ENCODE measurements around the gene CGREF1. TPM values are rescaled to one million over a fixed set of nuclear protein-coding genes. Genes with fewer than 3 reads are reported as not detected.

The CGREF1 gene
- total RNA-seq, 3 donors from 2014 or later = 2.6 to 7.3 (median 2.7) TPM

GRCh38 chr2:27148801-27149439 lies 30.0 kb upstream of the CGREF1 start, which contains the start of gene TCF23:
Gene TCF23 (plus strand): TSS chr2:27149004. CDS start chr2:27149134, 130 bp downstream.
- Mint-ChIP-seq H3K4me3 (no peak within 1 kb of the TSS), H3K27me3 (ENCODE audit: low read depth) (peaks cover 13% of the 10 kb centered on the region), H3K4me1 (ENCODE audit: low read depth) (no peaks in the 10 kb centered on the region), H3K9me3 (no peaks in the 10 kb centered on the region), H3K36me3 (ENCODE audit: insufficient read depth) (no peaks in the 10 kb centered on the region)
- no peak for ATAC-seq
- DNase-seq = no peak

DNA sequence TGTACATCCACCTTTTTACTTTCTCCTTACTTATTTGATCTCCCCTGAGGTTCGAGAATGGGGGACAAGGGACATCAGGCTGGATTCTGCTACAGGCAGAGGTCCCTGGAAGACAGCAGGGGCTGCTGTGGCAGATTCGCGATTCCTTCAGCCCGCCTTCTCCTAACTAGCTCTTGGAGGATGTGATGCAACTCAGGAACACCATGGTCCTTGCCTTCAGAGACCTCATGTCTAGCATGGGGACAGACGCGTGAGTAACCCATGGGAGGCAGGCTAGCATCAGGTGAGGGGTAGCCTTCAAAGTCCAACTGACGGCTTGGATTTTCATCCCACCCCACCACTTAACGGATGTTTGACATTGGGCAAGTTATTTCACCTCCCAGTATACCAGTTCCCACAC lies 29.0 kb upstream of the CGREF1 start:
- Mint-ChIP-seq H3K27me3 (ENCODE audit: low read depth) (peaks cover 13% of the 10 kb centered on the region), H3K9me3 (no peaks in the 10 kb centered on the region), H3K4me1 (ENCODE audit: low read depth) (no peaks in the 10 kb centered on the region), H3K4me3 (no peak overlapping the region), H3K36me3 (ENCODE audit: insufficient read depth) (no peaks in the 10 kb centered on the region)
- ATAC-seq (no peak), DNase-seq (no peak)

DNA sequence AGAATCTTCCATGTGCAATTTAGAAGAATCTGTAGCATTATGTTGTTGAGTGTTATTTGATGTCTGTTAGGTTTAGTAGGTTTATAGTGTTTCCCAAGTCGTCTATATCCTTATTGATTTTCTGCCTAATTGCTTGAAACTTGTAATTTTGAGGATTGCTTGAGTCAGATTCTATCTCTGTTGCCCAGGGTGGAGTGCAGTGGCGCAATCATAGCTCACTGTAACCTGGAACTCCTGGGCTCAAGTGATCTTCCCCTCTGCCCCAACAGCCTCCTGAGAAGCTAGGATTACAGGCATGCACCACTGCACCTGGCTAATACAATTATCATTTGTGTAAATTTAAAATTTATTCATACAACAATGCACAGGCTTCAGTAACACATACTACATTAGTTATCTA lies 26.8 kb upstream of the CGREF1 start:
- peaks cover 13% of the 10 kb centered on the region for H3K27me3 Mint-ChIP-seq (ENCODE audit: low read depth)
- DNase-seq = no peak
- no peak overlapping the region for H3K4me3 Mint-ChIP-seq
- no peaks in the 10 kb centered on the region for H3K9me3 Mint-ChIP-seq
- ATAC-seq = no peak
- no peaks in the 10 kb centered on the region for H3K4me1 Mint-ChIP-seq (ENCODE audit: low read depth)
- no peaks in the 10 kb centered on the region for H3K36me3 Mint-ChIP-seq (ENCODE audit: insufficient read depth)

- ATAC-seq = no peak
- H3K27me3 Mint-ChIP-seq (ENCODE audit: low read depth) = peaks cover 9% of the 10 kb centered on the region
- H3K9me3 Mint-ChIP-seq = no peaks in the 10 kb centered on the region
- H3K36me3 Mint-ChIP-seq (ENCODE audit: insufficient read depth) = no peaks in the 10 kb centered on the region
- no peak overlapping the region for H3K4me3 Mint-ChIP-seq
- H3K4me1 Mint-ChIP-seq (ENCODE audit: low read depth) = no peaks in the 10 kb centered on the region
- DNase-seq = no peak
Observed at GRCh38 chr2:27143285-27143684, 24.4 kb upstream of the CGREF1 start.

DNA sequence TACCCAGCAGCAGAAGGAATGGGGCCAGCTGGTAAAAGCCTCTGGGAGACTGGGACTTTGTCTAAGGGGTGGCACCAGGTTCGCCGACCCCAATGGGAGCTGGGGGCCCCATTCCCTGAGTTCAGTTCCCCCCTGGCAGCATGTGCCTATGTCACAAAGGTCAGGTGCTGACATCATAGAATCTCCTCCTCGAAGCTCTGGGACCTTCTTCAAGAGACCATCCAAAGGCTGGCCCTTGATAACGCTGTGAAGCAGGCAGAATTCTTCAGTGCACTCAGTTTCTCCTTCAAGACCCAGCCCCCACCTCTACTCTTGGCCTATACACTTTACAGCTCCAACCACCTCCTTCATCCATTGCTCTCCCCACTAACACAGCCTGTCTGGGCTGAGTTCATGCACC lies 20.4 kb upstream of the CGREF1 start, which contains the start of gene PRR30:
TSS of gene PRR30 (minus strand) at position 101 of the 400 bp plus-strand sequence. CDS start 1,081 bp downstream, outside the sequence.
- ATAC-seq (no peak), DNase-seq (no peak)
- Mint-ChIP-seq H3K36me3 (ENCODE audit: insufficient read depth) (no peaks in the 10 kb centered on the region), H3K4me1 (ENCODE audit: low read depth) (peaks cover 3% of the 10 kb centered on the region), H3K9me3 (no peaks in the 10 kb centered on the region), H3K27me3 (ENCODE audit: low read depth) (peaks cover 3% of the 10 kb centered on the region), H3K4me3 (no peak within 1 kb of the TSS)

DNA sequence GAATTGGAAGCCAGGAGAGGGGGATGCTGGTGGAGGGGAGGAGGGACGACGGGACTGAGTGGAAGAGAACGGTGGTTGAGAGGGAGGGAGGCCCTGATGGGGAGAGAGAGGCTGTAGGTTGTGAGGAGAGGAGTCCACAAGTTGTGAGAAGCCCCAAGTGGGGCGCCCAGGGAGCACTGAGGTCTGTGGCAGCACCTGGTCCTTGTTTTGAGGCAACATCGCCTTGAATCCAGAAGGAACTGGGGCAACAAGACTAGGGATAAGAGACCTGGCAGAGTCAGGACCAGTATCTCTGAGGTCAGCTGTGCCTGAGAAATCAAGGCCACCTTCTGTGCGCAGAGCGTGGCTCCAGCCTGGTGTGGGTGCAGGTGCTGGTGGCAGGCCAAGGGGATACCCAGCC lies 19.2 kb upstream of the CGREF1 start:
- ATAC-seq (no peak), DNase-seq (no peak)
- Mint-ChIP-seq H3K4me3 (no peak overlapping the region), H3K36me3 (ENCODE audit: insufficient read depth) (no peaks in the 10 kb centered on the region), H3K9me3 (no peaks in the 10 kb centered on the region), H3K27me3 (ENCODE audit: low read depth) (no peaks in the 10 kb centered on the region), H3K4me1 (ENCODE audit: low read depth) (peaks cover 11% of the 10 kb centered on the region)

GRCh38 chr2:27137322-27137935 lies 18.5 kb upstream of the CGREF1 start:
- Mint-ChIP-seq H3K36me3 (ENCODE audit: insufficient read depth) (no peaks in the 10 kb centered on the region), H3K27me3 (ENCODE audit: low read depth) (no peaks in the 10 kb centered on the region), H3K9me3 (no peaks in the 10 kb centered on the region), H3K4me1 (ENCODE audit: low read depth) (peaks cover 18% of the 10 kb centered on the region), H3K4me3 (no peak overlapping the region)
- no peak for ATAC-seq
- no peak for DNase-seq

- Mint-ChIP-seq H3K9me3 (no peaks in the 10 kb centered on the region), H3K27me3 (ENCODE audit: low read depth) (no peaks in the 10 kb centered on the region), H3K4me1 (ENCODE audit: low read depth) (peaks cover 18% of the 10 kb centered on the region), H3K36me3 (ENCODE audit: insufficient read depth) (peaks cover under 1% of the 10 kb centered on the region), H3K4me3 (no peak overlapping the region)
- ATAC-seq = no peak
- no peak for DNase-seq
Observed at GRCh38 chr2:27136751-27137150, 17.8 kb upstream of the CGREF1 start.

DNA sequence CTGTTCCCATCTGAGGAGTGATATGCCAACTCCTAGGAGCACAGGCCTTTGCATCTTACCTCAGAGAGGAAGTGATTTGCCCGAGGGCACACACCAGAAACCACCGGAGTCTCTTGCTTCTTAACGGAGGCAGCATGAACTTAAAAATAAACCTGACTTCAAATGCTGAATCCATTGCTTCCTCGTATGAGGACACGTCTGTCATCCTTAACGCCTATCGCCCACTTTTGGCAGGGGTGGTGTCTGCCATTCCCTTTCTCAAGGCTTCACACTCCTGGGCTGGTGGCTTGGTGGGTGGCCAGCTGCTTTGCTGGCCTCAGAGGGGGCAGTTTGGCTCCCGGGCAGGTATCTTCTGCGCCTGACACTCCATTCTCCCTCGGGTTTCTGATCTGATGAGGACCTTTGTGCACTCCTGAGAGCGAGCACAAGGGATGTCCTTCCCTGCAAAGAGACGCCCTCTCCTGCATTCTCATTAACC lies 16.6 kb upstream of the CGREF1 start:
- Mint-ChIP-seq H3K4me3 (peak overlapping the region; percentile 91), H3K36me3 (ENCODE audit: insufficient read depth) (peaks cover 9% of the 10 kb centered on the region)
- DNase-seq = no peak

GRCh38 chr2:27134781-27135477 lies 16.0 kb upstream of the CGREF1 start:
- H3K4me3 Mint-ChIP-seq = peak overlapping the region; percentile 91
- H3K27me3 Mint-ChIP-seq (ENCODE audit: low read depth) = no peaks in the 10 kb centered on the region
- H3K9me3 Mint-ChIP-seq = no peaks in the 10 kb centered on the region
- DNase-seq = no peak
- peaks cover 21% of the 10 kb centered on the region for H3K4me1 Mint-ChIP-seq (ENCODE audit: low read depth)
- peaks cover 12% of the 10 kb centered on the region for H3K36me3 Mint-ChIP-seq (ENCODE audit: insufficient read depth)
- no peak for ATAC-seq

More for the DNA sequence above, 16.6 kb upstream of the CGREF1 start:
- Mint-ChIP-seq H3K9me3 (no peaks in the 10 kb centered on the region), H3K27me3 (ENCODE audit: low read depth) (no peaks in the 10 kb centered on the region), H3K4me1 (ENCODE audit: low read depth) (peaks cover 21% of the 10 kb centered on the region)
- ATAC-seq = no peak

DNA sequence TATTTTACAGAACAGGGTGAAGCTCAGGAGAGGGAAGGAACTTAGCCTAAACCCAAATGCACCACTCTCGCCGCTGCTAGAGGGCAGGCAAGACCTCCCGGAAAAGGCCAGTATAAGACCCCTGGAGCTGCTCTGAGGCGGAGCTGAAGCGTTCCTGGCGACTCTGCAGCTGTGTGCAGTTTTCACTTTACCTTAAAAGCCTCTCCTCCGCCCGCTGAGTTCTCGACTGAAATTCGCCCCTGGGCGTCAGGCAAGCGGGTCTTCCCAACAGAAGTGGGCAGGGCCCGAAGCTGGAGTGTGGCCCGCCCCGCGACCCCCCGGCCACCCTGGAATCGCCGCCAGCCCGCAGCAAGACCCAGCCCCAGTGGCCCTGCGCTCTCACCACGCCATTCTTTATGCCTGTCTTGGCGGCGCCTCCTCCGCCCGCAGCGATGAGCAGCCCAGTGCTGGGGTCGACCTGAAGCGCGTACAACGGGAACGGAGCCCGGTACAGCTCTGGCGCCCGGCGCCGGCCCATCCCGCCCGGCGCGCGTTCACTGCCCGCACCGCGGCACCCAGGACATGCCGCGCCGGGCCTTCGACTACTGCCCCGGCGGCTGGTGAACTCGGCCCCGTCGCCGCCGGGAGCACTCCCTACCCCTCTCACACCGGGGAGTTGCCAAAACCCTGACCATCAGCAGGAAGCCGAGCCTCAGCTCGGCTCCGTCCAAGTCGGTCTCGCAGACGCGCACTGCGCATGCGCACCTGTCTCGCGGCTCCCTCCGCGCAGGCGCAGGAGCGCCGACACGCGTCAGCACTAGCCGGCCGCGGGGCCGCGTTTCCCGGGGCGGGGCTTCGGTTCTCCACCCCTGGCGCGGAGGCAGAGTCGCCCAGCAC lies 15.2 kb upstream of the CGREF1 start, which contains the start of gene PREB:
TSS of gene PREB (minus strand) at position 732 of the 876 bp plus-strand sequence. CDS start at position 517, 215 bp downstream.
- H3K4me1 Mint-ChIP-seq (ENCODE audit: low read depth) = peaks cover 21% of the 10 kb centered on the region
- peak within 1 kb of the TSS; percentile 91 for H3K4me3 Mint-ChIP-seq
- H3K9me3 Mint-ChIP-seq = no peaks in the 10 kb centered on the region
- peak; percentile 99 for DNase-seq
- ATAC-seq = peak; percentile 92 to 95
- H3K36me3 Mint-ChIP-seq (ENCODE audit: insufficient read depth) = peaks cover 15% of the 10 kb centered on the region
- no peaks in the 10 kb centered on the region for H3K27me3 Mint-ChIP-seq (ENCODE audit: low read depth)

DNA sequence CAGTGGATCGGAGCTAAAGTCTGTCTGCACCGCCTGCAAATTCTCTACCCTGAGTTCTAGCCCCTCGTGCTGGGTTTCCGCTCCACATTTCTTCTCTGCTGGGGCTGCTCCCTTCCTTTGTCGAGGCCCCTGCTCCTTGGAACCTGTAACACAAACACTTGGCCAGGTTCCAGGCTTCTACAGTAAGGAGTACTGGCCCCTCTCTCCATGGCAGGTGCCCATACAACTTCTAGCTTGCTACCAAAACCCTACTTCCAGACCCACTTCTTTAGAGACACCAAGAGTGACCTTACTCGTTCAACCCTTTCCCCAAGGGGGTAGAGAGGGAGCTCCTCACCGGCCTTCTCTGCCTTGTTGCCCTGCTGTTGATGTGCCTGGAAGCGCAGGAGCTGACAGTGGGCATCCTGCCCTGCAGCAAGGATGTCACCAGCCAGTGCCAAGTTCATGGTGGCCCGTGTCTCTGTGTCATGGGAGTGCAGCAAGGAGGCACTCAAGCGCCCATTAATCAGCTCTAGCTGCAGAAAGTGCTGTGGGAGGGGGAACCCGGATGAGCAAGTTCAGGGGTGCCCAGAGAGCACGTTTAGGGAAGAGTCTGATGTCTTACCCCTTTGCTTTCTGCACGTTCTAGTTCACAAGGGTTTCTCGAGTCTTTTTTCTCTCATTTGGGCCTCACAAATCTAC lies 14.4 kb upstream of the CGREF1 start:
- no peak for DNase-seq
- peaks cover 15% of the 10 kb centered on the region for H3K36me3 Mint-ChIP-seq (ENCODE audit: insufficient read depth)
- no peaks in the 10 kb centered on the region for H3K9me3 Mint-ChIP-seq
- H3K4me1 Mint-ChIP-seq (ENCODE audit: low read depth) = peaks cover 21% of the 10 kb centered on the region
- peak overlapping the region; percentile 91 for H3K4me3 Mint-ChIP-seq
- peak; percentile 20 to 32 for ATAC-seq
- H3K27me3 Mint-ChIP-seq (ENCODE audit: low read depth) = no peaks in the 10 kb centered on the region

GRCh38 chr2:27131429-27131828 lies 12.5 kb upstream of the CGREF1 start:
- Mint-ChIP-seq H3K4me3 (peak overlapping the region; percentile 42), H3K27me3 (ENCODE audit: low read depth) (no peaks in the 10 kb centered on the region), H3K9me3 (no peaks in the 10 kb centered on the region), H3K36me3 (ENCODE audit: insufficient read depth) (peaks cover 15% of the 10 kb centered on the region), H3K4me1 (ENCODE audit: low read depth) (peaks cover 21% of the 10 kb centered on the region)
- DNase-seq (no peak), ATAC-seq (no peak)

All from activated T-cell treated with anti-CD3 and anti-CD28 coated beads, Interleukin-2, amount 50 U/mL, for 4 hours (primary cell).